ENCODE measurements around the gene PKN3.

- TF ChIP-seq, protein P1, sequence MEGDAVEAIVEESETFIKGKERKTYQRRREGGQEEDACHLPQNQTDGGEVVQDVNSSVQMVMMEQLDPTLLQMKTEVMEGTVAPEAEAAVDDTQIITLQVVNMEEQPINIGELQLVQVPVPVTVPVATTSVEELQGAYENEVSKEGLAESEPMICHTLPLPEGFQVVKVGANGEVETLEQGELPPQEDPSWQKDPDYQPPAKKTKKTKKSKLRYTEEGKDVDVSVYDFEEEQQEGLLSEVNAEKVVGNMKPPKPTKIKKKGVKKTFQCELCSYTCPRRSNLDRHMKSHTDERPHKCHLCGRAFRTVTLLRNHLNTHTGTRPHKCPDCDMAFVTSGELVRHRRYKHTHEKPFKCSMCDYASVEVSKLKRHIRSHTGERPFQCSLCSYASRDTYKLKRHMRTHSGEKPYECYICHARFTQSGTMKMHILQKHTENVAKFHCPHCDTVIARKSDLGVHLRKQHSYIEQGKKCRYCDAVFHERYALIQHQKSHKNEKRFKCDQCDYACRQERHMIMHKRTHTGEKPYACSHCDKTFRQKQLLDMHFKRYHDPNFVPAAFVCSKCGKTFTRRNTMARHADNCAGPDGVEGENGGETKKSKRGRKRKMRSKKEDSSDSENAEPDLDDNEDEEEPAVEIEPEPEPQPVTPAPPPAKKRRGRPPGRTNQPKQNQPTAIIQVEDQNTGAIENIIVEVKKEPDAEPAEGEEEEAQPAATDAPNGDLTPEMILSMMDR (IDR thresholded peaks at IDR 0.05), result no peak
- no peak for TF ChIP-seq POLR2A (IDR thresholded peaks at IDR 0.05)
These were observed 11.8 kb downstream of the PKN3 start for GRCh38 chr9:128713941-128714573.

All from thyroid gland (tissue), 4 donors.